ENCODE data around the gene OPRD1.

Gene OPRD1

GRCh38 chr1:28883242-28883616 lies 71.3 kb downstream of the OPRD1 start:
- no peak for DNase-seq (ENCODE audit: low spot score)
- FAIRE-seq = no peak

GRCh38 chr1:28885472-28885877 lies 73.5 kb downstream of the OPRD1 start:
- DNase-seq (ENCODE audit: low spot score) (no peak), FAIRE-seq (no peak)

- FAIRE-seq (no peak), DNase-seq (ENCODE audit: low spot score) (no peak)
These were observed 74.2 kb downstream of the OPRD1 start for GRCh38 chr1:28885977-28886730.

GRCh38 chr1:28886731-28887418 lies 74.9 kb downstream of the OPRD1 start:
- DNase-seq (ENCODE audit: low spot score) = peak; percentile 97
- no peak for FAIRE-seq

- DNase-seq (ENCODE audit: low spot score) = no peak
These were observed 75.5 kb downstream of the OPRD1 start for GRCh38 chr1:28887419-28887834.

GRCh38 chr1:28887835-28888682 lies 76.1 kb downstream of the OPRD1 start:
- FAIRE-seq (no peak), DNase-seq (ENCODE audit: low spot score) (peak; percentile 53)

More at GRCh38 chr1:28887419-28887834, 75.5 kb downstream of the OPRD1 start:
- no peak for FAIRE-seq

- FAIRE-seq (no peak), DNase-seq (ENCODE audit: low spot score) (no peak)
These were observed 76.9 kb downstream of the OPRD1 start for GRCh38 chr1:28888915-28889314.

- no peak for FAIRE-seq
- no peak for DNase-seq (ENCODE audit: low spot score)
These were observed 77.4 kb downstream of the OPRD1 start for GRCh38 chr1:28889357-28889756.

- no peak for FAIRE-seq
- DNase-seq (ENCODE audit: low spot score) = no peak
These were observed 78.5 kb downstream of the OPRD1 start for GRCh38 chr1:28890435-28890834.

GRCh38 chr1:28890836-28891235 lies 78.9 kb downstream of the OPRD1 start:
- FAIRE-seq = no peak
- no peak for DNase-seq (ENCODE audit: low spot score)

- FAIRE-seq = no peak
These were observed 79.3 kb downstream of the OPRD1 start for GRCh38 chr1:28891256-28891655.

GRCh38 chr1:28893403-28894102 lies 81.6 kb downstream of the OPRD1 start:
- FAIRE-seq (no peak), DNase-seq (ENCODE audit: low spot score) (peak; percentile 28)

More at GRCh38 chr1:28891256-28891655, 79.3 kb downstream of the OPRD1 start:
- DNase-seq (ENCODE audit: low spot score) = no peak

- FAIRE-seq = no peak
These were observed 82.8 kb downstream of the OPRD1 start for GRCh38 chr1:28894785-28895184.

GRCh38 chr1:28895896-28896608 lies 84.1 kb downstream of the OPRD1 start:
- FAIRE-seq (no peak), DNase-seq (ENCODE audit: low spot score) (no peak)

More at GRCh38 chr1:28894785-28895184, 82.8 kb downstream of the OPRD1 start:
- DNase-seq (ENCODE audit: low spot score) = no peak

GRCh38 chr1:28896609-28896986 lies 84.6 kb downstream of the OPRD1 start:
- FAIRE-seq = no peak

GRCh38 chr1:28897789-28898188 lies 85.8 kb downstream of the OPRD1 start:
- FAIRE-seq (no peak), DNase-seq (ENCODE audit: low spot score) (no peak)

More at GRCh38 chr1:28896609-28896986, 84.6 kb downstream of the OPRD1 start:
- DNase-seq (ENCODE audit: low spot score) = no peak

GRCh38 chr1:28898405-28898881 lies 86.5 kb downstream of the OPRD1 start:
- no peak for DNase-seq (ENCODE audit: low spot score)
- FAIRE-seq = no peak

GRCh38 chr1:28899267-28899666 lies 87.3 kb downstream of the OPRD1 start:
- FAIRE-seq (no peak), DNase-seq (ENCODE audit: low spot score) (no peak)

- DNase-seq (ENCODE audit: low spot score) = no peak
- no peak for FAIRE-seq
These were observed 88.6 kb downstream of the OPRD1 start for GRCh38 chr1:28900562-28900961.

- FAIRE-seq (no peak), DNase-seq (ENCODE audit: low spot score) (no peak)
These were observed 90.8 kb downstream of the OPRD1 start for GRCh38 chr1:28902738-28903137.
